ENCODE data around the gene GALP. TPM values are rescaled to one million over a fixed set of nuclear protein-coding genes. Genes with fewer than 3 reads are reported as not detected.
"Not testable (repeated sequence)": the region's sequence is repeated elsewhere in the genome, so short reads cannot be mapped to it uniquely, and the experiment has no call there.

Gene GALP
- total RNA-seq, 6 experiments from 2014 or later: 0.42 to 0.46 TPM; not detected in 4

- 76% methylated on average over 12 of the region's 12 CpGs for WGBS (ENCODE audit: insufficient coverage, low coverage, low lambda C conversion rate, missing lambda C conversion rate)
- no peaks in the 10 kb centered on the region for H3K27me3 ChIP-seq
- no peak overlapping the region for H3K4me3 ChIP-seq
- ATAC-seq (no peak), DNase-seq (no peak)
- TF ChIP-seq, protein P1, sequence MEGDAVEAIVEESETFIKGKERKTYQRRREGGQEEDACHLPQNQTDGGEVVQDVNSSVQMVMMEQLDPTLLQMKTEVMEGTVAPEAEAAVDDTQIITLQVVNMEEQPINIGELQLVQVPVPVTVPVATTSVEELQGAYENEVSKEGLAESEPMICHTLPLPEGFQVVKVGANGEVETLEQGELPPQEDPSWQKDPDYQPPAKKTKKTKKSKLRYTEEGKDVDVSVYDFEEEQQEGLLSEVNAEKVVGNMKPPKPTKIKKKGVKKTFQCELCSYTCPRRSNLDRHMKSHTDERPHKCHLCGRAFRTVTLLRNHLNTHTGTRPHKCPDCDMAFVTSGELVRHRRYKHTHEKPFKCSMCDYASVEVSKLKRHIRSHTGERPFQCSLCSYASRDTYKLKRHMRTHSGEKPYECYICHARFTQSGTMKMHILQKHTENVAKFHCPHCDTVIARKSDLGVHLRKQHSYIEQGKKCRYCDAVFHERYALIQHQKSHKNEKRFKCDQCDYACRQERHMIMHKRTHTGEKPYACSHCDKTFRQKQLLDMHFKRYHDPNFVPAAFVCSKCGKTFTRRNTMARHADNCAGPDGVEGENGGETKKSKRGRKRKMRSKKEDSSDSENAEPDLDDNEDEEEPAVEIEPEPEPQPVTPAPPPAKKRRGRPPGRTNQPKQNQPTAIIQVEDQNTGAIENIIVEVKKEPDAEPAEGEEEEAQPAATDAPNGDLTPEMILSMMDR (IDR thresholded peaks at IDR 0.05): no peak
- TF ChIP-seq POLR2A (IDR thresholded peaks at IDR 0.05): no peak
- intact Hi-C loops (cut with DNase I): no loop called here
- no peaks in the 10 kb centered on the region for H3K9me3 ChIP-seq
- no peaks in the 10 kb centered on the region for H3K36me3 ChIP-seq
- no peaks in the 10 kb centered on the region for H3K4me1 ChIP-seq
- H3K27ac ChIP-seq: no peak overlapping the region
Observed at GRCh38 chr19:56193981-56194640, 18.3 kb downstream of the GALP start.

GRCh38 chr19:56197646-56198045 lies 21.8 kb downstream of the GALP start, which contains the start of gene ZSCAN5B:
Gene ZSCAN5B (minus strand): TSS chr19:56197783. CDS start chr19:56193052, 4,731 bp downstream.
- H3K4me1 ChIP-seq: peaks cover 0 to 13% (median 0%) of the 10 kb centered on the region in 4 donors
- 89% methylated on average over 14 of the region's 23 CpGs for WGBS (ENCODE audit: insufficient coverage, low coverage, low lambda C conversion rate, missing lambda C conversion rate)
- intact Hi-C loops (cut with DNase I); H3K9me3 ChIP-seq; H3K36me3 ChIP-seq; H3K27me3 ChIP-seq; H3K4me3 ChIP-seq; ATAC-seq; DNase-seq; H3K27ac ChIP-seq: not testable (repeated sequence)

DNA sequence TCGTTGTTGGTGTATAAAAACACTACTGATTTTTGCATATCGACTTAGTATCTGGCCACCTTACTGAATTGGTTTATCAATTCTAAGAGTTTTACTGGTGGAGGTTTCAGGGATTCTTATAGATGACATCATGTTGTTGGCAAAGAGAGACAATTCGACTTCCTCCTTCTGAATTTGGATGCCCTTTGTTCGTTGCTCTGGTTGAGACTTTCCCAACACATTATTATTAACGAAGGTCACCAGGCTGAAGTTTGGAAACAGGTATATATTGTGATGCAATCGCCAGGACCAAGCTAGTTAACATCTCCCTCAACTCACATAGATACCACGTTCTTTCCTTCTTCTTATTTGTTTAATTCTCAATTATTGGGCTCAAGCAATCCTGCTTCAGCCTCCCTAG lies 23.9 kb downstream of the GALP start:
- Histone ChIP-seq H3K27ac (peak overlapping the region in 2 of 3 donors; percentile 13 to 31), H3K4me1 (peaks cover 0 to 13% (median 0%) of the 10 kb centered on the region in 4 donors), H3K27me3 (no peaks in the 10 kb centered on the region), H3K4me3 (no peak overlapping the region), H3K36me3 (no peaks in the 10 kb centered on the region), H3K9me3 (no peaks in the 10 kb centered on the region)
- ATAC-seq (peak; percentile 50 to 89 (median 82)), DNase-seq (no peak)
- TF ChIP-seq, protein P1 (IDR thresholded peaks at IDR 0.05): no peak
- no peak for TF ChIP-seq POLR2A (IDR thresholded peaks at IDR 0.05)
- WGBS (ENCODE audit: insufficient coverage, low coverage, low lambda C conversion rate, missing lambda C conversion rate): 39% methylated on average over 6 of the region's 7 CpGs
- intact Hi-C loops (cut with DNase I): no loop called here

- Histone ChIP-seq H3K27ac (no peak within 1 kb of the TSS), H3K4me3 (no peak within 1 kb of the TSS), H3K4me1 (peaks cover 0 to 13% (median 0%) of the 10 kb centered on the region in 4 donors), H3K9me3 (no peaks in the 10 kb centered on the region), H3K27me3 (no peaks in the 10 kb centered on the region), H3K36me3 (no peaks in the 10 kb centered on the region)
- 75% methylated on average over 3 of the region's 3 CpGs for WGBS (ENCODE audit: insufficient coverage, low coverage, low lambda C conversion rate, missing lambda C conversion rate)
- DNase-seq (no peak), ATAC-seq (no peak)
- intact Hi-C loops (cut with DNase I): no loop called here
- TF ChIP-seq POLR2A (IDR thresholded peaks at IDR 0.05): no peak
- TF ChIP-seq, protein P1 (IDR thresholded peaks at IDR 0.05): no peak
Observed at GRCh38 chr19:56201973-56202372, 26.2 kb downstream of the GALP start, which contains the start of gene ZSCAN5C. Gene ZSCAN5C (plus strand): TSS chr19:56202273. CDS start chr19:56205914, 3,641 bp downstream.

DNA sequence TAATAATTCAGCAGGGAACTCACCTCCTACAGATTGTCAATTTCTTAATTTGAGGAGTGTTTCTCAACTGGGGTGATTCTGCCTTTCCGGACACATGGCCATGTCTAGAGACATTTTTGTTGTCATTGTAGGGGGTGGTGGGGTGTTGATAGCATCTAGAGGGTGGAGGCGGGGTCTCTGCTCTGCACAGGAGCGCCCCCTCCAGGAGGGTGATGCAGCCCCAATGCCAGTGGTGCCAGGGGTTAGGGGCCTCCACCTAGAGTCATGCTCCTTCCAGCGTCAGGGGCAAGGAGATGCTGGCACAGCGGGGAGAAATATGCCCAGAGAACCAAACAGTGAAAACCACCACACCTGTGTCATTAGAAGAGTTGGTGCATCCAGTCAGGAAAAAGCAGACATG lies 31.8 kb downstream of the GALP start:
- H3K27me3 ChIP-seq; H3K36me3 ChIP-seq; intact Hi-C loops (cut with DNase I); H3K4me1 ChIP-seq; H3K4me3 ChIP-seq; DNase-seq; H3K9me3 ChIP-seq; H3K27ac ChIP-seq: not testable (repeated sequence)
- ATAC-seq: peak in 1 of 4 donors; percentile 24
- WGBS (ENCODE audit: insufficient coverage, low coverage, low lambda C conversion rate, missing lambda C conversion rate): 44% methylated on average over 1 of the region's 5 CpGs

Measured in right lobe of liver (tissue), 6 donors.